Measurements from ENCODE around the gene ATG4B. TPM values are rescaled to one million over a fixed set of nuclear protein-coding genes. Genes with fewer than 3 reads are reported as not detected.

Gene ATG4B
- total and polyA plus RNA-seq, 9 of the 15 experiments (the other 6 are each of a cell fraction or from before 2014, with no cell fraction given) = 5.9 to 58.8 (median 35.6) TPM

GRCh38 chr2:241652142-241652541, 14.6 kb downstream of the ATG4B start:
- Histone ChIP-seq H3K4me3 (no peak overlapping the region), H3K79me2 (ENCODE audit: control insufficient read depth, insufficient read depth, low read length) (peaks cover 11% of the 10 kb centered on the region), H3K36me3 (ENCODE audit: control insufficient read depth, insufficient read depth, low read length) (peaks cover 41% of the 10 kb centered on the region; the same call in 1 of the 3 replicates), H3K4me2 (ENCODE audit: insufficient read depth, low read length) (no peak overlapping the region), H4K20me1 (replicated peaks; ENCODE audit: control insufficient read depth, insufficient read depth, low read length) (no peaks in the 10 kb centered on the region), H3K9ac (ENCODE audit: insufficient read depth in 1 of 2, low read depth in 2 of 2, low read length in 2 of 2) (no peak overlapping the region), H3K9me1 (ENCODE audit: control insufficient read depth, insufficient read depth, low read length) (no peaks in the 10 kb centered on the region), H3K27ac (ENCODE audit: extremely low read depth, low read depth, low read length) (no peak overlapping the region), H2AFZ (ENCODE audit: low read depth, low read length) (no peak overlapping the region), H3K9me3 (replicated peaks; ENCODE audit: control insufficient read depth, insufficient read depth, low read depth, low read length) (no peaks in the 10 kb centered on the region), H3K4me1 (replicated peaks in 1 of 2; ENCODE audit: control insufficient read depth in 2 of 2, insufficient read depth in 2 of 2, low read length in 2 of 2) (no peaks in the 10 kb centered on the region; a peak in 1 of 5 replicates), H3K27me3 (ENCODE audit: control insufficient read depth in 2 of 2, insufficient read depth in 2 of 2, low read length in 2 of 2) (no peaks in the 10 kb centered on the region)
- CTCF ChIA-PET (ENCODE audit: low intra/inter-chr PET ratio) = no interaction called here
- POLR2A ChIA-PET = no interaction called here
- TF ChIP-seq MXI1 (IDR thresholded peaks at IDR 0.05; ENCODE audit: low read depth, low read length) (no peak), KLF6 (CRISPR knock-in tag; IDR thresholded peaks at IDR 0.05; ENCODE audit: borderline replicate concordance) (no peak), ZBTB2 (IDR thresholded peaks at IDR 0.05) (no peak), ZNF384 (IDR thresholded peaks at IDR 0.05; ENCODE audit: low read depth, low read length) (no peak), MED1 (CRISPR knock-in tag; IDR thresholded peaks at IDR 0.05; ENCODE audit: borderline replicate concordance) (no peak), POU5F1 (IDR thresholded peaks at IDR 0.05; ENCODE audit: borderline replicate concordance, low read depth, low read length, partially characterized antibody) (no peak), MAX (CRISPR knock-in tag; IDR thresholded peaks at IDR 0.05) (no peak), ILK (tag; IDR thresholded peaks at IDR 0.05; ENCODE audit: borderline replicate concordance, low read depth) (no peak), ZNF830 (CRISPR knock-in tag; IDR thresholded peaks at IDR 0.05) (no peak), PHB (CRISPR knock-in tag; IDR thresholded peaks at IDR 0.05) (no peak), HMG20A (CRISPR knock-in tag; conservative IDR thresholded peaks at IDR 0.05) (no peak), DMBX1 (CRISPR knock-in tag; IDR thresholded peaks at IDR 0.05; ENCODE audit: borderline replicate concordance) (no peak), GTF2A2 (tag; IDR thresholded peaks at IDR 0.05) (no peak), NKRF (IDR thresholded peaks at IDR 0.05; ENCODE audit: borderline replicate concordance) (no peak), MYC (IDR thresholded peaks at IDR 0.05; ENCODE audit: low read depth, low read length) (no peak), MYC (CRISPR knock-in tag; IDR thresholded peaks at IDR 0.05; ENCODE audit: borderline replicate concordance, low read depth) (no peak), RBM14 (IDR thresholded peaks at IDR 0.05; ENCODE audit: borderline replicate concordance, insufficient read depth, low read depth, low read length) (no peak), ZFX (CRISPR knock-in tag; IDR thresholded peaks at IDR 0.05) (no peak), ZNF780A (CRISPR knock-in tag; IDR thresholded peaks at IDR 0.05) (no peak), ZNF23 (CRISPR knock-in tag; IDR thresholded peaks at IDR 0.05) (no peak), RCOR1 (IDR thresholded peaks at IDR 0.05; ENCODE audit: borderline replicate concordance in 1 of 2, low read depth in 2 of 2, low read length in 2 of 2) (no peak)
- DNase-seq (ENCODE audit: extremely low read depth in 1 of 4, low spot score in 3 of 4) (no peak), FAIRE-seq (no peak), ATAC-seq (no peak)
- BruUV-seq (replicated peaks) = no TSS peak
- in situ Hi-C loops (cut with MboI) = no loop called here
- intact Hi-C loops (cut with micrococcal nuclease) = no loop called here
- WGBS (ENCODE audit: insufficient coverage, low coverage, missing lambda C conversion rate) = 90% methylated on average over 8 of the region's 9 CpGs
